Osteoblast (primary cell): ENCODE measurements around the gene SURF1. TPM values are rescaled to one million over a fixed set of nuclear protein-coding genes. Genes with fewer than 3 reads are reported as not detected.
A peak's percentile ranks its signal among the peaks of the same experiment; 100 is the strongest.

Experiments used
- DNase-seq: peaks from one replicate; pipeline ENCODE4 v3.0.0; 2011; ENCODE audit warnings: low spot score, mixed read lengths; ENCODE audit not compliant: insufficient read length; ENCODE audit errors: missing footprints
- H2AFZ ChIP-seq: 2 replicates; pipeline ENCODE4 v1.6.0; 2011; ENCODE audit warnings: mild to moderate bottlenecking, low read length
- H3K27ac ChIP-seq: 2 replicates; pipeline ENCODE4 v1.5.1; 2011; ENCODE audit warnings: mild to moderate bottlenecking, low read depth, low read length, moderate library complexity
- H3K27me3 ChIP-seq: 2 replicates; pipeline ENCODE4 v1.6.0; 2012; ENCODE audit warnings: mild to moderate bottlenecking, control low read depth, inconsistent platforms, low read length, moderate library complexity; ENCODE audit not compliant: insufficient read depth
- H3K36me3 ChIP-seq: 2 replicates; pipeline ENCODE4 v1.5.1; 2011; ENCODE audit warnings: mild to moderate bottlenecking, low read length, control low read depth, moderate library complexity; ENCODE audit not compliant: insufficient read depth
- H3K4me1 ChIP-seq: 2 replicates; pipeline ENCODE4 v1.5.1; 2011; ENCODE audit warnings: mild to moderate bottlenecking, low read length, control low read depth, moderate library complexity; ENCODE audit not compliant: insufficient read depth
- H3K4me2 ChIP-seq: 2 replicates; pipeline ENCODE4 v1.6.0; 2011; ENCODE audit warnings: mild to moderate bottlenecking, low read length; ENCODE audit not compliant: insufficient read depth
- H3K4me3 ChIP-seq: fragments of 200-600 bp; sonication (generic); 3 replicates; pipeline ENCODE4 v1.5.1; 2012; ENCODE audit warnings: mild to moderate bottlenecking, low read length, inconsistent platforms; ENCODE audit not compliant: insufficient read depth
- H3K79me2 ChIP-seq: 2 replicates; pipeline ENCODE4 v1.6.0; 2012; ENCODE audit warnings: mild to moderate bottlenecking, low read length, control low read depth, inconsistent platforms; ENCODE audit not compliant: insufficient read depth
- H3K9me3 ChIP-seq: 2 replicates; pipeline ENCODE4 v1.5.1; 2011; ENCODE audit warnings: low read depth, low read length, control low read depth
- H4K20me1 ChIP-seq: 2 replicates; pipeline ENCODE4 v1.6.0; 2012; ENCODE audit warnings: mild to moderate bottlenecking, low read length, control low read depth; ENCODE audit not compliant: insufficient read depth
- CTCF ChIP-seq: IDR thresholded peaks from 2 replicates; pipeline ENCODE4 v1.5.1; 2011; ENCODE audit warnings: mild to moderate bottlenecking, low read depth, low read length, moderate library complexity; ENCODE audit errors: extremely low read depth
- total RNA-seq: library from RNA; depleted of rRNA; stranded (reverse); fragments of >200 nt; gene quantifications from 2 replicates; pipeline ENCODE4 v1.2.3, GENCODE V29; 2012

The SURF1 gene
- total RNA-seq, 1 donor, result 21.0 TPM

GRCh38 chr9:133375724-133376654 lies 19.7 kb upstream of the SURF1 start, which contains the start of the genes STKLD1 and SURF4:
Gene STKLD1, plus strand, starts transcription at chr9:133376366. Its CDS starts 108 bp downstream, at chr9:133376474.
Gene SURF4, minus strand, starts transcription at chr9:133376060. Its CDS starts 91 bp downstream, at chr9:133375969.
- H3K4me3 ChIP-seq, result peak within 1 kb of the TSS; percentile 96
- no peaks in the 10 kb centered on the region for H3K27me3 ChIP-seq
- H3K79me2 ChIP-seq, result peaks cover 49% of the 10 kb centered on the region
- H3K9me3 ChIP-seq, result no peaks in the 10 kb centered on the region
- no peak for TF ChIP-seq CTCF
- peak within 1 kb of the TSS; percentile 95 for H3K4me2 ChIP-seq
- peaks cover 39% of the 10 kb centered on the region for H4K20me1 ChIP-seq
- H3K4me1 ChIP-seq, result peaks cover 38% of the 10 kb centered on the region
- peak; percentile 100 for DNase-seq
- H3K36me3 ChIP-seq, result peaks cover 22% of the 10 kb centered on the region
- peak within 1 kb of the TSS; percentile 90 for H2AFZ ChIP-seq
- H3K27ac ChIP-seq, result peak within 1 kb of the TSS; percentile 93

GRCh38 chr9:133375116-133375723 lies 18.9 kb upstream of the SURF1 start:
- no peak for TF ChIP-seq CTCF
- peaks cover 57% of the 10 kb centered on the region for H3K79me2 ChIP-seq
- H3K4me1 ChIP-seq, result peaks cover 45% of the 10 kb centered on the region
- DNase-seq, result peak; percentile 92
- no peak overlapping the region for H2AFZ ChIP-seq
- peak overlapping the region; percentile 93 for H3K27ac ChIP-seq
- H3K4me2 ChIP-seq, result peak overlapping the region; percentile 95
- H3K4me3 ChIP-seq, result peak overlapping the region; percentile 96
- no peaks in the 10 kb centered on the region for H3K9me3 ChIP-seq
- H3K36me3 ChIP-seq, result peaks cover 29% of the 10 kb centered on the region
- peaks cover 47% of the 10 kb centered on the region for H4K20me1 ChIP-seq
- H3K27me3 ChIP-seq, result no peaks in the 10 kb centered on the region

- peaks cover 52% of the 10 kb centered on the region for H4K20me1 ChIP-seq
- peak; percentile 95 for DNase-seq
- peak overlapping the region; percentile 96 for H3K4me3 ChIP-seq
- peak overlapping the region; percentile 95 for H3K4me2 ChIP-seq
- H3K4me1 ChIP-seq, result peaks cover 50% of the 10 kb centered on the region
- no peaks in the 10 kb centered on the region for H3K9me3 ChIP-seq
- peaks cover 34% of the 10 kb centered on the region for H3K36me3 ChIP-seq
- peaks cover 62% of the 10 kb centered on the region for H3K79me2 ChIP-seq
- H3K27ac ChIP-seq, result peak overlapping the region; percentile 93
- no peak for TF ChIP-seq CTCF
- H2AFZ ChIP-seq, result no peak overlapping the region
- H3K27me3 ChIP-seq, result no peaks in the 10 kb centered on the region
Observed at GRCh38 chr9:133374612-133375115, 18.4 kb upstream of the SURF1 start.
